Peyer's patch (tissue), 4 donors: ENCODE data around the gene HTRA3.

Experiments
- CTCF ChIP-seq, 6 experiments: fragments of 450-650 bp in 4 of 6; fragments of 200-600 bp in 2 of 6; sonication (generic) in 1 of 6; IDR thresholded peaks; one replicate each; pipeline ENCODE4 v1.5.1; 2017 to 2019; ENCODE audit warnings: antibody characterized with exemption in 6 of 6, mild to moderate bottlenecking in 3 of 6, moderate library complexity in 1 of 6
- POLR2A ChIP-seq, 2 donors: fragments of 450-650 bp; IDR thresholded peaks; one replicate each; pipeline ENCODE4 v1.5.1; 2017; ENCODE audit warnings: antibody characterized with exemption in 2 of 2, mild to moderate bottlenecking in 2 of 2, moderate library complexity in 2 of 2

DNA sequence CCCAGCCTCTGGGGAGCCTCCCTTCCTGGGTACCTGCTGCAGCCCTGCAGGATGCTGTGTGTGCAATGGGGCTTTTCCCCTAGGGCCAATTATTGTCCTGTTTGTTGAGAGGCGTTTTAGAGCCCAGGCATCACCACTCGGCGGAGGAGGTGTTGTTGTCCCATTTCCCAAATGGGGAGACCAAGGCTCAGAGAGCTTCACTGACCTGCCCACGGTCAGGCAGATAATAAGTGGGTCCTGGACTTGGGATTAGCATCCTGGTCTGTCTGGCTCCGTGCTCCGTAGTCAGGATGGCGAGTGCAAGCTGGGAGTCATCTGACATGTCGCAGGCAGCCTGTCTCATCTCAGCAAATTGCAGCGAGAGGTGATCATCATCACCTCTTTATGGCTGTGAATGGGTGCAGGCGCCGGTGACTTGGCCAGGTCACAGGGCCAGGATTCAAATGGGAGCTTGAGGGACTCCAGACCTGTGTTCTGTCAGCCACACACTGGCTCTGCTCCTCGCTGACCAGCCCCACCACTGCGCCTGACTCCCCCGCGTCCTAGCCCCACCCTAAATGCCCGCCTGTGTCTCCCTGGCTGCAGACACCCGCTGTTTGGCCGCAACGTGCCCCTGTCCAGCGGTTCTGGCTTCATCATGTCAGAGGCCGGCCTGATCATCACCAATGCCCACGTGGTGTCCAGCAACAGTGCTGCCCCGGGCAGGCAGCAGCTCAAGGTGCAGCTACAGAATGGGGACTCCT lies 16.6 kb downstream of the HTRA3 start:
- no peak for TF ChIP-seq CTCF (IDR thresholded peaks at IDR 0.05)
- no peak for TF ChIP-seq POLR2A (IDR thresholded peaks at IDR 0.05)
